ENCODE data around the gene EIF1B.

DNA sequence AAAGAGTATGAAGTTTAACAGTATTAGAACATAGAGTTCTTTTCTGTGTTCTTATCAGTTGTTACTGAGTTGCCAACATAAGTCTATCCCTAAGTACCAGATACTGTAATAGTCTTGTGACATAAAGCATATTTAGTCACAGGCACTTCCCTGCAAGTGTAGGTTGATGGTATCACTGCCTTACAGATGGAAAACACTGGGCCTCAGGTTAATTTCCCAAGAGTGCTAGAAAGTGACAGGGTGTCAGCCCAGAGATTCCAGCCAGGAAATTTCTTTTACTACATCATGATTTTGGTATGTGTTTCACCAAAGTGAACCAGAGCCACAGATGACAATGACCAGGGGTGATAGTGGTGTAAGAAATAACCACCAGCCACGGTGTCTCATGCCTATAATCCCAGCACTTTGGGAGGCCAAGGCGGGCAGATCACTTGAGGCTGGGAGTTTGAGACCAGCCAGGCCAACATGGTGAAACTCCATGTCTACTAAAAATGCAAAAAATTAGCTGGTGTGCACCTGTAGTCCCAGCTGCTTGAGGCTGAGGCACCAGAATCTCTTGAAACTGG lies 3.2 kb downstream of the EIF1B start:
- TF ChIP-seq, protein P1, sequence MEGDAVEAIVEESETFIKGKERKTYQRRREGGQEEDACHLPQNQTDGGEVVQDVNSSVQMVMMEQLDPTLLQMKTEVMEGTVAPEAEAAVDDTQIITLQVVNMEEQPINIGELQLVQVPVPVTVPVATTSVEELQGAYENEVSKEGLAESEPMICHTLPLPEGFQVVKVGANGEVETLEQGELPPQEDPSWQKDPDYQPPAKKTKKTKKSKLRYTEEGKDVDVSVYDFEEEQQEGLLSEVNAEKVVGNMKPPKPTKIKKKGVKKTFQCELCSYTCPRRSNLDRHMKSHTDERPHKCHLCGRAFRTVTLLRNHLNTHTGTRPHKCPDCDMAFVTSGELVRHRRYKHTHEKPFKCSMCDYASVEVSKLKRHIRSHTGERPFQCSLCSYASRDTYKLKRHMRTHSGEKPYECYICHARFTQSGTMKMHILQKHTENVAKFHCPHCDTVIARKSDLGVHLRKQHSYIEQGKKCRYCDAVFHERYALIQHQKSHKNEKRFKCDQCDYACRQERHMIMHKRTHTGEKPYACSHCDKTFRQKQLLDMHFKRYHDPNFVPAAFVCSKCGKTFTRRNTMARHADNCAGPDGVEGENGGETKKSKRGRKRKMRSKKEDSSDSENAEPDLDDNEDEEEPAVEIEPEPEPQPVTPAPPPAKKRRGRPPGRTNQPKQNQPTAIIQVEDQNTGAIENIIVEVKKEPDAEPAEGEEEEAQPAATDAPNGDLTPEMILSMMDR (IDR thresholded peaks at IDR 0.05), result no peak
- TF ChIP-seq POLR2A (IDR thresholded peaks at IDR 0.05) (no peak), EP300 (IDR thresholded peaks at IDR 0.05; ENCODE audit: low read depth) (no peak), POLR2AphosphoS5 (IDR thresholded peaks at IDR 0.05) (no peak)

Data from transverse colon (tissue), 4 donors.